HL-60 (cell line): ENCODE results near the gene CDK15.
A peak's percentile ranks its signal among the peaks of the same experiment; 100 is the strongest.

Experiments used
- DNase-seq, 2 experiments: peaks; one replicate each; pipeline ENCODE4 v3.0.0-alpha.2; 2010 to 2020; ENCODE audit warnings: low read depth in 1 of 2, low spot score in 1 of 2
- H3K27ac ChIP-seq: fragments of 250-450 bp; sonication (Bioruptor Pico); replicated peaks from 2 replicates; pipeline ENCODE4 v1.5.1; 2020; ENCODE audit warnings: mild to moderate bottlenecking, moderate library complexity
- H3K27me3 ChIP-seq: fragments of 250-450 bp; sonication (Bioruptor Pico); 2 replicates; pipeline ENCODE4 v1.5.1; 2021; ENCODE audit warnings: mild to moderate bottlenecking, moderate library complexity; ENCODE audit not compliant: insufficient read depth, poor library complexity, severe bottlenecking
- H3K4me3 ChIP-seq: replicated peaks from 2 replicates; pipeline ENCODE4 v1.5.1; 2011; ENCODE audit warnings: mild to moderate bottlenecking, control low read depth, low read length; ENCODE audit not compliant: insufficient read depth
- GABPA ChIP-seq: IDR thresholded peaks from 2 replicates; pipeline ENCODE4 v1.6.1; 2012; ENCODE audit warnings: low read depth
- POLR2AphosphoS5 ChIP-seq: IDR thresholded peaks from 2 replicates; pipeline ENCODE4 v1.6.1; 2012; ENCODE audit warnings: low read depth
- SPI1 ChIP-seq: IDR thresholded peaks from 2 replicates; pipeline ENCODE4 v1.6.1; 2012; ENCODE audit warnings: low read depth, mild to moderate bottlenecking, borderline replicate concordance
- TF ChIP-seq, protein P1 (sequence below): IDR thresholded peaks from 2 replicates; pipeline ENCODE4 v1.6.1; 2012; ENCODE audit warnings: low read depth; ENCODE audit not compliant: insufficient replicate concordance
- TF ChIP-seq, protein P2 (sequence below): IDR thresholded peaks from one replicate; pipeline ENCODE4 v1.5.1; 2011; ENCODE audit warnings: low read length, control low read depth, inconsistent platforms; ENCODE audit not compliant: insufficient read depth

CDK15 gene

DNA sequence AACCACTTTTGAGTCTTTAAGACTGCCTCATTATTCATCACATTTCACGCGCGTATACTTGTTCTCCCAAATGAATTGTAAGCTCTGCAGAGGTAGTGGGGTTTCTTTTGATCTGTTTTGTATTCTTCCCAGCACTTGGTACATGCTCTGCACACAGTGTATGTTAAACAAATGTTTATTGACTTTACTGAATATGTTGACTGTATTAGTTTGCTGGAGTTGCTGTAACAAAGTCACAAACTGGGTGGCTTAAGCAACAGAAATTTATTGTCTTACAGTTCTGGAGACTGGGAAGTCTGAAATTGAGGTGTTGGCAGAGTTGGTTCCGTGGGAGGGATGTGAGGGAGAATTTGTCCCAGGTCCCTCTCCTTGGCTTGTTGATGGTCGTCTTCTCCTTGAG lies 65.1 kb downstream of the CDK15 start:
- no peak overlapping the region for H3K4me3 ChIP-seq

DNA sequence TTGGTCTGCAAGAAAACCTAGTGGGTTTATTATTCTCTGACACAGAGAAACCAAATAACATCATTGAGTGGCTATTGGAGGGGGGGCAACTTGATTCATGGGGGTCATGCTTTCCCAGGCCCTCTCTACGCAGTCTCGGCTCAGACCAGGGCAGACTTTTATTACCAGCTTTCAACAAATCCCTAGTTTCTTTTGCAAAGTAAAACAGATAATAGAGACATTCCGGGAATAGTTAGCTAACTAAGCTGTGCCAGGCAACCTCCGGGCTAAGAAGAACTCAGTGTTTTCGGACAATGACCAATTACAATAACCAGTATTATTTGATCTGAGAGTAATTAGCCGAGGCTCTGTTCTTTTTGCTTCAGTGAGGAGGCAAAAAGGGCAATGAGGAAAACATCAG lies 66.3 kb downstream of the CDK15 start:
- DNase-seq, result no peak
- TF ChIP-seq GABPA, result no peak

More for the DNA sequence above, 65.1 kb downstream of the CDK15 start:
- Histone ChIP-seq H3K27me3 (no peaks in the 10 kb centered on the region), H3K27ac (no peak overlapping the region)
- TF ChIP-seq, protein P1, sequence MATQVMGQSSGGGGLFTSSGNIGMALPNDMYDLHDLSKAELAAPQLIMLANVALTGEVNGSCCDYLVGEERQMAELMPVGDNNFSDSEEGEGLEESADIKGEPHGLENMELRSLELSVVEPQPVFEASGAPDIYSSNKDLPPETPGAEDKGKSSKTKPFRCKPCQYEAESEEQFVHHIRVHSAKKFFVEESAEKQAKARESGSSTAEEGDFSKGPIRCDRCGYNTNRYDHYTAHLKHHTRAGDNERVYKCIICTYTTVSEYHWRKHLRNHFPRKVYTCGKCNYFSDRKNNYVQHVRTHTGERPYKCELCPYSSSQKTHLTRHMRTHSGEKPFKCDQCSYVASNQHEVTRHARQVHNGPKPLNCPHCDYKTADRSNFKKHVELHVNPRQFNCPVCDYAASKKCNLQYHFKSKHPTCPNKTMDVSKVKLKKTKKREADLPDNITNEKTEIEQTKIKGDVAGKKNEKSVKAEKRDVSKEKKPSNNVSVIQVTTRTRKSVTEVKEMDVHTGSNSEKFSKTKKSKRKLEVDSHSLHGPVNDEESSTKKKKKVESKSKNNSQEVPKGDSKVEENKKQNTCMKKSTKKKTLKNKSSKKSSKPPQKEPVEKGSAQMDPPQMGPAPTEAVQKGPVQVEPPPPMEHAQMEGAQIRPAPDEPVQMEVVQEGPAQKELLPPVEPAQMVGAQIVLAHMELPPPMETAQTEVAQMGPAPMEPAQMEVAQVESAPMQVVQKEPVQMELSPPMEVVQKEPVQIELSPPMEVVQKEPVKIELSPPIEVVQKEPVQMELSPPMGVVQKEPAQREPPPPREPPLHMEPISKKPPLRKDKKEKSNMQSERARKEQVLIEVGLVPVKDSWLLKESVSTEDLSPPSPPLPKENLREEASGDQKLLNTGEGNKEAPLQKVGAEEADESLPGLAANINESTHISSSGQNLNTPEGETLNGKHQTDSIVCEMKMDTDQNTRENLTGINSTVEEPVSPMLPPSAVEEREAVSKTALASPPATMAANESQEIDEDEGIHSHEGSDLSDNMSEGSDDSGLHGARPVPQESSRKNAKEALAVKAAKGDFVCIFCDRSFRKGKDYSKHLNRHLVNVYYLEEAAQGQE, result no peak
- TF ChIP-seq, protein P2, sequence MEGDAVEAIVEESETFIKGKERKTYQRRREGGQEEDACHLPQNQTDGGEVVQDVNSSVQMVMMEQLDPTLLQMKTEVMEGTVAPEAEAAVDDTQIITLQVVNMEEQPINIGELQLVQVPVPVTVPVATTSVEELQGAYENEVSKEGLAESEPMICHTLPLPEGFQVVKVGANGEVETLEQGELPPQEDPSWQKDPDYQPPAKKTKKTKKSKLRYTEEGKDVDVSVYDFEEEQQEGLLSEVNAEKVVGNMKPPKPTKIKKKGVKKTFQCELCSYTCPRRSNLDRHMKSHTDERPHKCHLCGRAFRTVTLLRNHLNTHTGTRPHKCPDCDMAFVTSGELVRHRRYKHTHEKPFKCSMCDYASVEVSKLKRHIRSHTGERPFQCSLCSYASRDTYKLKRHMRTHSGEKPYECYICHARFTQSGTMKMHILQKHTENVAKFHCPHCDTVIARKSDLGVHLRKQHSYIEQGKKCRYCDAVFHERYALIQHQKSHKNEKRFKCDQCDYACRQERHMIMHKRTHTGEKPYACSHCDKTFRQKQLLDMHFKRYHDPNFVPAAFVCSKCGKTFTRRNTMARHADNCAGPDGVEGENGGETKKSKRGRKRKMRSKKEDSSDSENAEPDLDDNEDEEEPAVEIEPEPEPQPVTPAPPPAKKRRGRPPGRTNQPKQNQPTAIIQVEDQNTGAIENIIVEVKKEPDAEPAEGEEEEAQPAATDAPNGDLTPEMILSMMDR, result no peak
- TF ChIP-seq SPI1 (no peak), POLR2AphosphoS5 (no peak), GABPA (no peak)
- DNase-seq, result no peak

DNA sequence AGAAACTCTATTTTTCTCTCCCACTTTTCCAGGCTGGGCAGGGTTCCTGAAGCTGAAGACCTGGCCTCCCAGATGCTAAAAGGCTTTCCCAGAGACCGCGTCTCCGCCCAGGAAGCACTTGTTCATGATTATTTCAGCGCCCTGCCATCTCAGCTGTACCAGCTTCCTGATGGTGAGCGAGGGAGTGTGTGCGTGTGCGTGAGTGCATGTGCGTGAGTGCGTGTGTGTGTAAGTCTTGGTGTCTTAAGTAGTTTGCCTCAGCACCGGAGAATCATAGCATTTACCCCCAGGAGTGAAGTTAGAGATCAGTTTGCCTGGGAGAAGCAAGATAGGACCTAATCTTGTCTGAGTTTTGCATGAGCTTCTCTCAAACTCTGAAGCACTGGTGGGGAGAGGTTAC lies 73.7 kb downstream of the CDK15 start:
- Histone ChIP-seq H3K4me3 (no peak overlapping the region), H3K27ac (no peak overlapping the region), H3K27me3 (no peaks in the 10 kb centered on the region)
- DNase-seq, result no peak
- TF ChIP-seq GABPA (no peak), SPI1 (no peak), POLR2AphosphoS5 (no peak)
- TF ChIP-seq, protein P2, result no peak
- TF ChIP-seq, protein P1, result no peak

More for the DNA sequence above, 66.3 kb downstream of the CDK15 start:
- Histone ChIP-seq H3K27ac (no peak overlapping the region), H3K27me3 (no peaks in the 10 kb centered on the region), H3K4me3 (no peak overlapping the region)

DNA sequence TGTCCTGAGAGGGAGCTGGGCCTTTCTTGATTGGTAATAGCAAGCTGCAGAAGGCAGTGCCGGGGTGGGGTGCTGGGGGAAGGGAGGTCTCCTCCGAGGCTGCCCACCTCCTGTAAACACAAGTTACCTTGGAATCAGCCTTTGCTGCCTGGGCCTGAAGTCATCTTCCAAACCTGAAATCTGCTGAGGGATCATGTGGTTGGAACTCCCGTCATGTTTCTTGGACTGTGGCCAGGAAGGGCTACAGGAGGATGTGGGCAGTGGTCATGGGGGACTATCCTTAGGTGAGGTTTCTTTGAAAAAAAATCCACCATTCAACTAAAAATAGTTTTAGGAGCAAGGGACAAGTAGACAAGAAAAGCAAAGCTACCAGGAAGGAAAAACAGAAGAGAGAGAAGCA lies 74.2 kb downstream of the CDK15 start:
- no peaks in the 10 kb centered on the region for H3K27me3 ChIP-seq
- no peak overlapping the region for H3K4me3 ChIP-seq
- no peak overlapping the region for H3K27ac ChIP-seq
- TF ChIP-seq POLR2AphosphoS5, result no peak
- TF ChIP-seq SPI1, result no peak
- no peak for TF ChIP-seq GABPA
- TF ChIP-seq, protein P2, result no peak
- TF ChIP-seq, protein P1, result no peak
- peak in 1 of 2 experiments; percentile 11 for DNase-seq
